ENCODE measurements around the gene LRFN3. TPM values are rescaled to one million over a fixed set of nuclear protein-coding genes. Genes with fewer than 3 reads are reported as not detected.

LRFN3 gene
- total and polyA plus RNA-seq, 10 of the 15 experiments (the other 5 are each of a cell fraction or from before 2014, with no cell fraction given), result 0.02 to 7.3 (median 2.0) TPM; not detected in 1

- 0 out of 2 replicates have a peak, but pooled peaks have one; percentile 50 for TF ChIP-seq LARP7 (IDR thresholded peaks at IDR 0.05)
- TF ChIP-seq CBX5 (IDR thresholded peaks at IDR 0.05; ENCODE audit: low read depth), result no peak
- no peak for TF ChIP-seq HDGF (IDR thresholded peaks at IDR 0.05)
- TF ChIP-seq SIN3A (IDR thresholded peaks at IDR 0.05; ENCODE audit: low read depth, low read length), result no peak
- no peak for TF ChIP-seq TARDBP (IDR thresholded peaks at IDR 0.05; ENCODE audit: borderline replicate concordance)
- peak in 1 of 2 experiments; percentile 57; a peak in 2 of 4 replicates for TF ChIP-seq BHLHE40 (IDR thresholded peaks at IDR 0.05; ENCODE audit: borderline replicate concordance in 1 of 2, low read depth in 2 of 2, low read length in 1 of 2)
- no peak for TF ChIP-seq NFIC (IDR thresholded peaks at IDR 0.05; ENCODE audit: low read depth, low read length)
- TF ChIP-seq BACH1 (IDR thresholded peaks at IDR 0.05; ENCODE audit: borderline replicate concordance), result peak; percentile 91
- TF ChIP-seq CREM (IDR thresholded peaks at IDR 0.05; ENCODE audit: low read depth), result peak; percentile 13; the same call in 1 of the 2 replicates
- TF ChIP-seq PML (IDR thresholded peaks at IDR 0.05; ENCODE audit: low read length), result no peak
Observed at GRCh38 chr19:35959040-35959967, 23.1 kb downstream of the LRFN3 start (continued).

- CTCF ChIA-PET, result no interaction called here
- BruUV-seq (replicated peaks), result no TSS peak
Observed at GRCh38 chr19:35959968-35960320, 23.8 kb downstream of the LRFN3 start.

More at GRCh38 chr19:35959968-35960320, 23.8 kb downstream of the LRFN3 start:
- in situ Hi-C loops (cut with MboI) (no loop called here), intact Hi-C loops (cut with micrococcal nuclease; ENCODE audit: unreplicated experiment) (no loop called here)
- Histone ChIP-seq H3K9me3 (replicated peaks; ENCODE audit: control insufficient read depth, insufficient read depth, low read length) (no peaks in the 10 kb centered on the region), H3K4me3 (no peak overlapping the region), H3K79me2 (ENCODE audit: control insufficient read depth, insufficient read depth, low read length) (no peaks in the 10 kb centered on the region), H3K4me1 (ENCODE audit: control insufficient read depth, insufficient read depth, low read length) (no peaks in the 10 kb centered on the region), H3K36me3 (ENCODE audit: control insufficient read depth in 2 of 2, insufficient read depth in 2 of 2, low read length in 1 of 2) (no peaks in the 10 kb centered on the region), H2AFZ (ENCODE audit: control insufficient read depth, low read depth, low read length) (no peak overlapping the region), H3K4me2 (ENCODE audit: control insufficient read depth, insufficient read depth) (no peak overlapping the region), H4K20me1 (ENCODE audit: control insufficient read depth, insufficient read depth) (no peaks in the 10 kb centered on the region), H3K27ac (ENCODE audit: control insufficient read depth, insufficient read depth) (no peak overlapping the region), H3K9ac (ENCODE audit: control insufficient read depth, insufficient read depth, low read length) (no peak overlapping the region), H3K27me3 (replicated peaks in 1 of 2; ENCODE audit: control insufficient read depth in 2 of 2, insufficient read depth in 2 of 2, low read length in 1 of 2) (peaks cover 7 to 18% of the 10 kb centered on the region in 2 experiments)
- 36% methylated on average over 20 of the region's 20 CpGs for WGBS (ENCODE audit: insufficient coverage, insufficient replicate concordance, low lambda C conversion rate, missing lambda C conversion rate)
- TF ChIP-seq NR2C2 (IDR thresholded peaks at IDR 0.05; ENCODE audit: borderline replicate concordance, control insufficient read depth, insufficient read length, low read depth) (no peak), POU2F2 (IDR thresholded peaks at IDR 0.05; ENCODE audit: borderline replicate concordance, low read depth, low read length) (no peak), SIX5 (IDR thresholded peaks at IDR 0.05; ENCODE audit: low read depth, low read length, severe bottlenecking) (no peak), PAX8 (IDR thresholded peaks at IDR 0.05) (no peak), CBX5 (IDR thresholded peaks at IDR 0.05; ENCODE audit: low read depth) (no peak), IKZF1 (conservative IDR thresholded peaks at IDR 0.05) (no peak)
- ChIA-PET POLR2A (no interaction called here), SMC1A (ENCODE audit: uncharacterized antibody, unreplicated experiment) (no interaction called here), RAD21 (ENCODE audit: unreplicated experiment) (no interaction called here)
- ATAC-seq, result no peak
- no peak for FAIRE-seq
- no peak for DNase-seq (ENCODE audit: low read depth, low spot score)

Measured in GM12878 (cell line).